CD14-positive monocyte (primary cell): ENCODE results near the gene STEEP1. TPM values are rescaled to one million over a fixed set of nuclear protein-coding genes. Genes with fewer than 3 reads are reported as not detected.
A peak's percentile ranks its signal among the peaks of the same experiment; 100 is the strongest.

Experiments used
- DNase-seq, 3 donors: peaks; one replicate each; pipeline ENCODE4 v3.0.0-alpha.2; 2011 to 2022
- H2AFZ ChIP-seq: 2 replicates; pipeline ENCODE4 v1.6.0; 2012; ENCODE audit warnings: mild to moderate bottlenecking, low read depth, low read length, inconsistent platforms; ENCODE audit not compliant: insufficient read depth, poor library complexity, severe bottlenecking
- H3K27ac ChIP-seq, 2 donors: 1 replicate in 1 of 2; 2 replicates in 1 of 2; pipeline ENCODE4 v1.5.1; 2012 to 2013; ENCODE audit warnings: low read length in 2 of 2, control low read depth in 1 of 2, inconsistent platforms in 1 of 2, low read depth in 1 of 2, mild to moderate bottlenecking in 1 of 2
- H3K27me3 ChIP-seq, 2 donors: one replicate each; pipeline versions ENCODE4 v1.6.0 to v1.6.1; 2011 to 2013; ENCODE audit warnings: low read length in 2 of 2; ENCODE audit not compliant: control insufficient read depth in 2 of 2, insufficient read depth in 2 of 2
- H3K36me3 ChIP-seq, 2 donors: replicated peaks in 1 of 2; 1 replicate in 1 of 2; 2 replicates in 1 of 2; pipeline versions ENCODE4 v1.5.1 to v1.6.1; 2012 to 2013; ENCODE audit warnings: low read length in 2 of 2, control low read depth in 1 of 2, inconsistent platforms in 1 of 2, mild to moderate bottlenecking in 1 of 2; ENCODE audit not compliant: insufficient read depth in 2 of 2, control insufficient read depth in 1 of 2
- H3K4me1 ChIP-seq, 2 donors: 1 replicate in 1 of 2; 2 replicates in 1 of 2; pipeline versions ENCODE4 v1.5.1 to v1.6.1; 2012 to 2013; ENCODE audit warnings: low read length in 2 of 2, control low read depth in 1 of 2, inconsistent platforms in 1 of 2, mild to moderate bottlenecking in 1 of 2, moderate library complexity in 1 of 2; ENCODE audit not compliant: insufficient read depth in 2 of 2, control insufficient read depth in 1 of 2
- H3K4me2 ChIP-seq: replicated peaks from 2 replicates; pipeline ENCODE3; 2012; ENCODE audit warnings: low read length, moderate library complexity, mild to moderate bottlenecking; ENCODE audit not compliant: poor library complexity, severe bottlenecking; ENCODE audit errors: extremely low read depth
- H3K4me3 ChIP-seq, 3 experiments: fragments of 200-600 bp in 1 of 3; sonication (generic) in 1 of 3; replicated peaks in 1 of 3; 1 replicate in 2 of 3; 2 replicates in 1 of 3; pipeline ENCODE4 v1.5.1; 2011 to 2013; ENCODE audit warnings: low read length in 3 of 3, mild to moderate bottlenecking in 3 of 3, control low read depth in 2 of 3, low read depth in 2 of 3, inconsistent platforms in 1 of 3, moderate library complexity in 1 of 3
- H3K79me2 ChIP-seq: 2 replicates; pipeline ENCODE4 v1.6.0; 2012; ENCODE audit warnings: mild to moderate bottlenecking, control low read depth, inconsistent platforms, low read length, moderate library complexity; ENCODE audit not compliant: insufficient read depth
- H3K9ac ChIP-seq: 2 replicates; pipeline ENCODE4 v1.6.0; 2017; ENCODE audit warnings: low read length, mild to moderate bottlenecking; ENCODE audit not compliant: insufficient read depth, poor library complexity, severe bottlenecking
- H3K9me3 ChIP-seq, 2 donors: replicated peaks in 1 of 2; 1 replicate in 1 of 2; 2 replicates in 1 of 2; pipeline versions ENCODE4 v1.5.1 to v1.6.1; 2012 to 2013; ENCODE audit warnings: low read length in 2 of 2, control low read depth in 1 of 2; ENCODE audit not compliant: control insufficient read depth in 1 of 2, insufficient read depth in 1 of 2
- H4K20me1 ChIP-seq: 2 replicates; pipeline ENCODE4 v1.6.0; 2012; ENCODE audit warnings: mild to moderate bottlenecking, low read length, control low read depth, moderate library complexity; ENCODE audit not compliant: insufficient read depth
- H3K27ac Mint-ChIP-seq, 7 donors: one replicate each; pipeline ENCODE4 v1.8.0; 2020; ENCODE audit warnings: mild to moderate bottlenecking in 7 of 7, mixed read lengths in 7 of 7, moderate library complexity in 6 of 7, inconsistent platforms in 2 of 7
- H3K27me3 Mint-ChIP-seq, 3 donors: one replicate each; pipeline ENCODE4 v1.8.0; 2021 to 2022; ENCODE audit warnings: low read depth in 3 of 3, mild to moderate bottlenecking in 3 of 3, mixed read lengths in 3 of 3, moderate library complexity in 3 of 3, inconsistent platforms in 1 of 3
- H3K36me3 Mint-ChIP-seq, 2 donors: one replicate each; pipeline ENCODE4 v1.8.0; 2020; ENCODE audit warnings: mixed read lengths in 2 of 2, inconsistent platforms in 1 of 2, mild to moderate bottlenecking in 1 of 2
- H3K4me1 Mint-ChIP-seq: one replicate; pipeline ENCODE4 v1.8.0; 2020; ENCODE audit warnings: mild to moderate bottlenecking, mixed read lengths
- H3K4me3 Mint-ChIP-seq, 2 donors: one replicate each; pipeline ENCODE4 v1.8.0; 2020; ENCODE audit warnings: mild to moderate bottlenecking in 2 of 2, mixed read lengths in 2 of 2, moderate library complexity in 1 of 2
- H3K9me3 Mint-ChIP-seq, 7 donors: one replicate each; pipeline ENCODE4 v1.8.0; 2020 to 2022; ENCODE audit warnings: mixed read lengths in 7 of 7, mild to moderate bottlenecking in 6 of 7, moderate library complexity in 6 of 7, inconsistent platforms in 2 of 7
- CTCF ChIP-seq: fragments of 200-600 bp; IDR thresholded peaks from one replicate; pipeline ENCODE4 v1.8.0; 2022; ENCODE audit warnings: antibody characterized with exemption, mild to moderate bottlenecking
- WGBS: methylation state at CpG from one replicate; pipeline ENCODE4 v1.1.5; 2013; ENCODE audit warnings: missing lambda C conversion rate; ENCODE audit not compliant: insufficient coverage; 5-methylcytosine and 5-hydroxymethylcytosine counted together
- intact Hi-C, 2 donors: fragments of 100-400 bp; cut with micrococcal nuclease; formaldehyde crosslinking; loops; one replicate each; pipeline versions ENCODE4 v1.15.0 to v1.15.1; 2023
- polyA plus RNA-seq, 3 donors: library from polyadenylated mRNA; depleted of rRNA in 1 of 3; unstranded in 2 of 3; stranded (reverse) in 1 of 3; fragments of 300-500 nt in 2 of 3; fragments of >200 nt in 1 of 3; fragmentation: Illumina TruSeq in 2 of 3; gene quantifications; 1 replicate in 2 of 3; 2 replicates in 1 of 3; pipeline ENCODE4 v1.2.3, GENCODE V29; 2012 to 2021

The STEEP1 gene
- polyA plus RNA-seq, 3 donors, result 10.6 to 13.2 (median 12.6) TPM

DNA sequence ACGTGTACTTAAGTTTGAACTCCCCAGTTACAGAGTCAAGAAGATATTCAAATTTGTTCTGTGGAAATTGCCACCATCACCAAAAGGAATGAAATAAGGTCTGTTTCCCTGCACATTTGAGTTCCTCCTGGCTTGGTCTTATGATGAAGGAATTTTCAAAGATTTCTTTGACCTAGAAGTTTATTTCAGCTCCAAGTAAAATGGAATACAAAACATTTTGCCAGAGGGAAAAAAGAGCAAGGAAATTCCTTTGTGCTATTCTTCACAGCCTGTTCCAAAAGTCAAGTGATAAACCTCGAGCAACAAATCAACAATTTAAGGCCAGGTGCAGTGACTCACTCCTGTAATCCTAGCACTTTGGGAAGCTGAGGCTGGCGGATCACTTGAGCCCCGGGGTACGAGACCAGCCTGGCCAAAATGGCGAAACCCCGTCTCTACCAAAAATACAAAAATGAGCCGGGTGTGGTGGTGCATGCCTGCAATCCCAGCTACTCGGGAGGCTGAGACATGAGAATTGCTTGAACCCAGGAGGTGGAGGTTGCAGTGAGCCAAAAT, 37.6 kb upstream of the STEEP1 start:
- peaks cover 18% of the 10 kb centered on the region for H3K4me1 Mint-ChIP-seq
- no peak overlapping the region for H2AFZ ChIP-seq
- peaks cover 11 to 14% of the 10 kb centered on the region in 2 donors for H3K4me1 ChIP-seq
- H3K4me2 ChIP-seq, result no peak overlapping the region
- no peak overlapping the region for H3K4me3 Mint-ChIP-seq
- peaks cover 2 to 5% of the 10 kb centered on the region in 2 donors for H3K36me3 Mint-ChIP-seq
- TF ChIP-seq CTCF, result no peak
- no peak overlapping the region for H3K9ac ChIP-seq
- H3K9me3 Mint-ChIP-seq, result peaks cover 0 to 3% (median 0%) of the 10 kb centered on the region in 7 donors
- no peak for DNase-seq
- no peaks in the 10 kb centered on the region for H3K36me3 ChIP-seq
- H3K27ac ChIP-seq, result no peak overlapping the region
- H3K4me3 ChIP-seq, result no peak overlapping the region
- H3K27me3 Mint-ChIP-seq, result peaks cover 0 to 25% (median 0%) of the 10 kb centered on the region in 3 donors
- H3K27ac Mint-ChIP-seq, result peak overlapping the region in 1 of 7 donors; percentile 65
- H3K79me2 ChIP-seq, result peaks cover 69% of the 10 kb centered on the region
- WGBS, result 92% methylated on average over 2 of the region's 9 CpGs
- no peaks in the 10 kb centered on the region for H3K9me3 ChIP-seq
- no peaks in the 10 kb centered on the region for H3K27me3 ChIP-seq
- intact Hi-C loops, result loop anchor here (10.0 kb wide), 2 partner anchors 92 to 172 kb away; partner anchors contain the start of gene SEPTIN6 (in 1 of the 2)
- no peaks in the 10 kb centered on the region for H4K20me1 ChIP-seq

- DNase-seq, result no peak
- Mint-ChIP-seq H3K4me3 (no peak overlapping the region), H3K4me1 (no peaks in the 10 kb centered on the region), H3K27me3 (peaks cover 0 to 5% (median 0%) of the 10 kb centered on the region in 3 donors), H3K36me3 (peaks cover 28 to 45% of the 10 kb centered on the region in 2 donors), H3K27ac (peak overlapping the region in 1 of 7 donors; percentile 37), H3K9me3 (no peaks in the 10 kb centered on the region)
- Histone ChIP-seq H3K79me2 (no peaks in the 10 kb centered on the region), H3K4me1 (no peaks in the 10 kb centered on the region), H3K36me3 (peaks cover 23 to 45% of the 10 kb centered on the region in 2 donors), H3K4me3 (no peak overlapping the region), H4K20me1 (no peaks in the 10 kb centered on the region), H2AFZ (no peak overlapping the region), H3K27ac (no peak overlapping the region), H3K27me3 (no peaks in the 10 kb centered on the region), H3K9me3 (no peaks in the 10 kb centered on the region), H3K4me2 (no peak overlapping the region), H3K9ac (no peak overlapping the region)
- no CpG with 5 or more reads among the region's 5 CpGs for WGBS
- intact Hi-C loops, result no loop called here
- TF ChIP-seq CTCF, result no peak
These were observed 24.6 kb upstream of the STEEP1 start for GRCh38 chrX:119589810-119590209.
